Retinal pigment epithelial cell (primary cell): ENCODE results near the gene TMEM141.
"Not testable (repeated sequence)": the region's sequence is repeated elsewhere in the genome, so short reads cannot be mapped to it uniquely, and the experiment has no call there.

Experiments used
- DNase-seq: peaks from one replicate; pipeline ENCODE4 v3.0.0-alpha.2; 2010; ENCODE audit warnings: low read depth
- H3K4me3 ChIP-seq: 2 replicates; pipeline ENCODE4 v1.5.1; 2011; ENCODE audit warnings: mild to moderate bottlenecking, low read length, control low read depth, moderate library complexity
- CTCF ChIP-seq: conservative IDR thresholded peaks from 2 replicates; pipeline ENCODE4 v1.5.1; 2011; ENCODE audit warnings: low read depth, low read length, control low read depth, inconsistent platforms

The TMEM141 gene

DNA sequence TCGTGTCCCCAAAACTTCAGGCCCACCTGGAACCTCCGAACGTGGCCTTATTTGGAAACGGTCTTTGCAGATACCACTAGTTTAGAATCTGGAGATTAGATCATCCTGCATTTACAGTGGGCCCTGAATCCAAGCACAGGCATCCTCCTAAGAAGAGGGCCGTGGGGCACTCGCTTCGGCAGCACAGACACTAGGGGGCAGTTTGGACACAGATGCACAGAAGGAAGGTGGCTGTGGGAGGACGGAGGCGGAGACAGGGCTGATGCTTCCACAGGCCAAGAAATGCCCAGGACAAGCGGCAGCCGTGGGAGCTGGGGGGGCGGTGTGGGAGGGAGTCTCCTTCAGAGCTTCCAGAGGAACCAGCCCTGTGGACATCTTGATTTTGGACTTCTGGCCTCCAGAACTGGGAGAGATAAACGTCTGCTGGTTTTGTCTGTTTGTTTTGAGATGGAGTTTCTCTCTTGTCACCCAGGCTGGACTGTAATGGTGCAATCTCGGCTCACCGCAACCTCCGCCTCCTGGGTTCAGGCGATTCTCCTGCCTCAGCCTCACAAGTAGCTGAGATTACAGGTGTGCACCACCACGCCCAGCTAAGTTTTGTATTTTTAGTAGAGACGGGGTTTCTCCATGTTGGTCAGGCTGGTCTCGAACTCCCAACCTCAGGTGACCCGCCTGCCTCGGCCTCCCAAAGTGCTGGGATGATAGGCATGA, 30.2 kb upstream of the TMEM141 start:
- H3K4me3 ChIP-seq, DNase-seq: not testable (repeated sequence)
- peak; percentile 81 for TF ChIP-seq CTCF

- H3K4me3 ChIP-seq, result no peak overlapping the region
- no peak for TF ChIP-seq CTCF
- DNase-seq, result no peak
These were observed 29.6 kb upstream of the TMEM141 start for GRCh38 chr9:136761545-136761981.

- TF ChIP-seq CTCF, result no peak
- no peak overlapping the region for H3K4me3 ChIP-seq
- DNase-seq, result no peak
These were observed 28.9 kb upstream of the TMEM141 start for GRCh38 chr9:136762221-136762691.

GRCh38 chr9:136762915-136763648, 28.1 kb upstream of the TMEM141 start:
- H3K4me3 ChIP-seq, result no peak overlapping the region
- DNase-seq, result no peak
- TF ChIP-seq CTCF, result no peak

GRCh38 chr9:136763649-136764035, 27.5 kb upstream of the TMEM141 start:
- no peak for TF ChIP-seq CTCF
- no peak for DNase-seq
- H3K4me3 ChIP-seq, result no peak overlapping the region

GRCh38 chr9:136764301-136764891, 26.7 kb upstream of the TMEM141 start, which contains the start of gene LCN15:
Gene LCN15, minus strand, starts transcription at chr9:136764518. Its CDS starts 30 bp downstream, at chr9:136764488.
- no peak for TF ChIP-seq CTCF
- no peak within 1 kb of the TSS for H3K4me3 ChIP-seq
- no peak for DNase-seq
